ENCODE results near the gene FAM181A. TPM values are rescaled to one million over a fixed set of nuclear protein-coding genes. Genes with fewer than 3 reads are reported as not detected.

Gene FAM181A
- total and polyA plus RNA-seq, 7 experiments from 2014 or later: not detected

- Histone ChIP-seq H3K27ac (ENCODE audit: low read depth, low read length) (no peak overlapping the region), H3K4me3 (ENCODE audit: low read length) (peak overlapping the region; percentile 60), H3K9me3 (ENCODE audit: control insufficient read depth in 2 of 3, low read length in 3 of 3) (no peaks in the 10 kb centered on the region), H3K36me3 (ENCODE audit: control insufficient read depth in 2 of 3, insufficient read depth in 3 of 3, low read length in 3 of 3) (no peaks in the 10 kb centered on the region), H3K4me1 (ENCODE audit: control insufficient read depth in 2 of 2, insufficient read depth in 2 of 2, low read length in 2 of 2) (peaks cover 4 to 8% of the 10 kb centered on the region in 2 donors), H3K27me3 (ENCODE audit: control insufficient read depth in 2 of 2, insufficient read depth in 2 of 2, low read length in 2 of 2) (no peaks in the 10 kb centered on the region)
- Mint-ChIP-seq H3K36me3 (peaks cover 0 to 24% (median 0%) of the 10 kb centered on the region in 5 donors), H3K27ac (peak overlapping the region in 1 of 9 donors; percentile 71), H3K4me3 (peak overlapping the region; percentile 18 to 83 (median 68)), H3K4me1 (peaks cover 0 to 34% (median 3%) of the 10 kb centered on the region in 7 donors), H3K9me3 (no peaks in the 10 kb centered on the region), H3K27me3 (peaks cover 0 to 16% (median 0%) of the 10 kb centered on the region in 5 donors)
- DNase-seq (peak; percentile 71 to 97 (median 87)), ATAC-seq (peak; percentile 95)
- POLR2A ChIA-PET: interaction anchor here (0.6 to 3.1 kb wide), 13 partner anchors 9 to 142 kb away, joined by 3 to 27 read pairs (median 5); partner anchors contain the start of genes DDX24, IFI27L1 and OTUB2
- CTCF ChIA-PET: interaction anchor here (0.6 to 11.3 kb wide), 26 partner anchors 9 to 418 kb away, joined by 3 to 388 read pairs (median 5); partner anchors contain the start of gene CCDC197
- intact Hi-C loops (cut with micrococcal nuclease): loop anchor here (1.0 to 2.0 kb wide), 11 partner anchors 20 to 241 kb away; partner anchors contain the start of genes DDX24 (in 1 of the 2), IFI27L1 (in 1 of the 2) and OTUB2 (in 1 of the 2)
These were observed 12.4 kb downstream of the FAM181A start for GRCh38 chr14:93939304-93940229.

- Histone ChIP-seq H3K4me3 (ENCODE audit: low read length) (no peak overlapping the region), H3K27ac (ENCODE audit: low read depth, low read length) (no peak overlapping the region), H3K9me3 (ENCODE audit: control insufficient read depth in 2 of 3, low read length in 3 of 3) (no peaks in the 10 kb centered on the region), H3K36me3 (ENCODE audit: control insufficient read depth in 2 of 3, insufficient read depth in 3 of 3, low read length in 3 of 3) (no peaks in the 10 kb centered on the region), H3K27me3 (ENCODE audit: control insufficient read depth in 2 of 2, insufficient read depth in 2 of 2, low read length in 2 of 2) (no peaks in the 10 kb centered on the region), H3K4me1 (ENCODE audit: control insufficient read depth in 2 of 2, insufficient read depth in 2 of 2, low read length in 2 of 2) (peaks cover 4 to 8% of the 10 kb centered on the region in 2 donors)
- peaks cover 0 to 16% (median 0%) of the 10 kb centered on the region in 5 donors for H3K27me3 Mint-ChIP-seq
- ATAC-seq: no peak
- H3K9me3 Mint-ChIP-seq: no peaks in the 10 kb centered on the region
- POLR2A ChIA-PET: interaction anchor here (1.1 to 3.1 kb wide), 8 partner anchors 9 to 60 kb away, joined by 4 to 27 read pairs (median 6); no protein-coding TSS in a partner anchor
- CTCF ChIA-PET: interaction anchor here (0.7 to 11.3 kb wide), 16 partner anchors 8 to 827 kb away, joined by 3 to 388 read pairs (median 6); partner anchors contain the start of gene CCDC197
- peak overlapping the region in 5 of 10 donors; percentile 3 to 75 (median 35) for H3K4me3 Mint-ChIP-seq
- intact Hi-C loops (cut with micrococcal nuclease): no loop called here
- H3K4me1 Mint-ChIP-seq: peaks cover 0 to 34% (median 3%) of the 10 kb centered on the region in 7 donors
- DNase-seq: no peak
- H3K36me3 Mint-ChIP-seq: peaks cover 0 to 24% (median 0%) of the 10 kb centered on the region in 5 donors
- H3K27ac Mint-ChIP-seq: peak overlapping the region in 2 of 9 donors; percentile 60 to 74
These were observed 13.3 kb downstream of the FAM181A start for GRCh38 chr14:93940437-93940836.

- no peak overlapping the region for H3K4me3 Mint-ChIP-seq
These were observed 14.3 kb downstream of the FAM181A start for GRCh38 chr14:93941293-93941910.

GRCh38 chr14:93943052-93943451 lies 15.9 kb downstream of the FAM181A start:
- no peak for DNase-seq
- Mint-ChIP-seq H3K27me3 (peaks cover 0 to 10% (median 0%) of the 10 kb centered on the region in 5 donors), H3K4me3 (no peak overlapping the region), H3K4me1 (peaks cover 0 to 26% (median 3%) of the 10 kb centered on the region in 7 donors), H3K36me3 (peaks cover 0 to 22% (median 0%) of the 10 kb centered on the region in 5 donors), H3K9me3 (no peaks in the 10 kb centered on the region), H3K27ac (no peak overlapping the region)
- no peaks in the 10 kb centered on the region for H3K9me3 ChIP-seq (ENCODE audit: control insufficient read depth in 2 of 3, low read length in 3 of 3)
- ATAC-seq: no peak
- no peak overlapping the region for H3K27ac ChIP-seq (ENCODE audit: low read depth, low read length)
- ChIA-PET POLR2A (interaction anchor here (1.4 to 2.1 kb wide), 2 partner anchors 17 to 24 kb away, joined by 4 to 10 read pairs; no protein-coding TSS in a partner anchor), CTCF (interaction anchor here (0.8 to 11.3 kb wide), 5 partner anchors 10 to 83 kb away, joined by 3 to 388 read pairs (median 4); partner anchors contain the start of genes CCDC197 and OTUB2)
- H3K4me3 ChIP-seq (ENCODE audit: low read length): no peak overlapping the region
- H3K36me3 ChIP-seq (ENCODE audit: control insufficient read depth in 2 of 3, insufficient read depth in 3 of 3, low read length in 3 of 3): no peaks in the 10 kb centered on the region
- H3K27me3 ChIP-seq (ENCODE audit: control insufficient read depth in 2 of 2, insufficient read depth in 2 of 2, low read length in 2 of 2): no peaks in the 10 kb centered on the region
- H3K4me1 ChIP-seq (ENCODE audit: control insufficient read depth in 2 of 2, insufficient read depth in 2 of 2, low read length in 2 of 2): peaks cover 4 to 8% of the 10 kb centered on the region in 2 donors
- intact Hi-C loops (cut with micrococcal nuclease): no loop called here

More at GRCh38 chr14:93941293-93941910, 14.3 kb downstream of the FAM181A start:
- Histone ChIP-seq H3K27ac (ENCODE audit: low read depth, low read length) (no peak overlapping the region), H3K36me3 (ENCODE audit: control insufficient read depth in 2 of 3, insufficient read depth in 3 of 3, low read length in 3 of 3) (no peaks in the 10 kb centered on the region), H3K9me3 (ENCODE audit: control insufficient read depth in 2 of 3, low read length in 3 of 3) (no peaks in the 10 kb centered on the region), H3K4me3 (ENCODE audit: low read length) (no peak overlapping the region), H3K4me1 (ENCODE audit: control insufficient read depth in 2 of 2, insufficient read depth in 2 of 2, low read length in 2 of 2) (peaks cover 4 to 8% of the 10 kb centered on the region in 2 donors), H3K27me3 (ENCODE audit: control insufficient read depth in 2 of 2, insufficient read depth in 2 of 2, low read length in 2 of 2) (no peaks in the 10 kb centered on the region)
- Mint-ChIP-seq H3K36me3 (peaks cover 0 to 21% (median 0%) of the 10 kb centered on the region in 5 donors), H3K4me1 (peaks cover 0 to 31% (median 3%) of the 10 kb centered on the region in 7 donors), H3K9me3 (no peaks in the 10 kb centered on the region), H3K27me3 (peaks cover 0 to 16% (median 0%) of the 10 kb centered on the region in 5 donors), H3K27ac (peak overlapping the region in 1 of 9 donors; percentile 58)
- intact Hi-C loops (cut with micrococcal nuclease): no loop called here
- CTCF ChIA-PET: interaction anchor here (0.6 to 11.3 kb wide), 6 partner anchors 10 to 828 kb away, joined by 3 to 388 read pairs (median 10); partner anchors contain the start of gene CCDC197
- DNase-seq (no peak), ATAC-seq (no peak)
- POLR2A ChIA-PET: interaction anchor here (1.1 to 3.1 kb wide), 5 partner anchors 11 to 29 kb away, joined by 3 to 27 read pairs (median 5); no protein-coding TSS in a partner anchor

GRCh38 chr14:93943930-93944329 lies 16.8 kb downstream of the FAM181A start:
- ATAC-seq: no peak
- ChIA-PET CTCF (interaction anchor here (0.7 to 11.3 kb wide), 5 partner anchors 8 to 82 kb away, joined by 3 to 388 read pairs (median 3); partner anchors contain the start of genes CCDC197 and OTUB2), POLR2A (interaction anchor here (2.1 kb wide), 1 partner anchor 16 kb away, joined by 10 read pairs; no protein-coding TSS in a partner anchor)

More at GRCh38 chr14:93943930-93944329, 16.8 kb downstream of the FAM181A start:
- Histone ChIP-seq H3K9me3 (ENCODE audit: control insufficient read depth in 2 of 3, low read length in 3 of 3) (no peaks in the 10 kb centered on the region), H3K27me3 (ENCODE audit: control insufficient read depth in 2 of 2, insufficient read depth in 2 of 2, low read length in 2 of 2) (no peaks in the 10 kb centered on the region), H3K4me3 (ENCODE audit: low read length) (no peak overlapping the region), H3K36me3 (ENCODE audit: control insufficient read depth in 2 of 3, insufficient read depth in 3 of 3, low read length in 3 of 3) (no peaks in the 10 kb centered on the region), H3K4me1 (ENCODE audit: control insufficient read depth in 2 of 2, insufficient read depth in 2 of 2, low read length in 2 of 2) (peaks cover 4 to 8% of the 10 kb centered on the region in 2 donors), H3K27ac (ENCODE audit: low read depth, low read length) (no peak overlapping the region)
- Mint-ChIP-seq H3K36me3 (peaks cover 0 to 25% (median 0%) of the 10 kb centered on the region in 5 donors), H3K27ac (peak overlapping the region in 1 of 9 donors; percentile 13), H3K9me3 (no peaks in the 10 kb centered on the region), H3K27me3 (peaks cover 0 to 5% (median 0%) of the 10 kb centered on the region in 5 donors), H3K4me3 (no peak overlapping the region), H3K4me1 (peaks cover 0 to 24% (median 3%) of the 10 kb centered on the region in 7 donors)
- DNase-seq: no peak
- intact Hi-C loops (cut with micrococcal nuclease): no loop called here

All from naive thymus-derived CD4-positive, alpha-beta T cell (primary cell).